ENCODE data around the gene ARFRP1.

DNA sequence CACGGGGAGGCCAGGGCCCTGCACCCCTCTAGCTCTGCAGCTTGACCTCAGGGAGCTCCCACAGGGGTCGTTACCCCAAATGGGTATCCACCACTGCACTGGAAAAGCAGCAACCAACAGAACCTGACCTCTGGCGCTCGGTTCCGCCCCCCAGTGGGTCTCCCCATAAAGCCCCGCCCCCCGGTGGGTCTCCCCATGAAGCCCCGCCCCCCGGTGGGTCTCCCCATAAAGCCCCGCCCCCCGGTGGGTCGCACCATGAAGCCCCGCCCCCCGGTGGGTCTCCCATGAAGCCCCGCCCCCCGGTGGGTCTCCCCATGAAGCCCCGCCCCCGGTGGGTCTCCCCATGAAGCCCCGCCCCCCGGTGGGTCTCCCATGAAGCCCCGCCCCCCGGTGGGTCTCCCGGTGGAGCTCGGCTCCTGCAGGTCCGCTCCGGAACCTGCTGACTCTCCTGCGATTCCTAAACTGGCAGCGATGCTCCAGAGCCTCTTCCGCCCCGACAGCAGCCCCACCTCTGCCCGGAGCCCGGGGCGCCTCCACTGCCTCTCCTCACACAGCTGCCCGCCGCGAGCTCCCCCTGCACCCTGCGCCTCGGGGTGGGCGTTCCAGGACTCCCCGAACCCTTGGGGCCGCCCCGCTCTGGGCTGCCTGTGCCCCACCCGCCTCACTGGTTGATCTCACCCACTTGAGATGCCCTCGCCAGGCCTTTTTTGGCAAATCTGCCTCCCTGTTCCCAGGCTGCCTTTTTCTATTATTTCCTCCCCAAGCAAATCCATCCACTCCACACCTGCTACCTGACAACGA is 43.9 kb upstream of the ARFRP1 start:
- TF ChIP-seq, protein P1, sequence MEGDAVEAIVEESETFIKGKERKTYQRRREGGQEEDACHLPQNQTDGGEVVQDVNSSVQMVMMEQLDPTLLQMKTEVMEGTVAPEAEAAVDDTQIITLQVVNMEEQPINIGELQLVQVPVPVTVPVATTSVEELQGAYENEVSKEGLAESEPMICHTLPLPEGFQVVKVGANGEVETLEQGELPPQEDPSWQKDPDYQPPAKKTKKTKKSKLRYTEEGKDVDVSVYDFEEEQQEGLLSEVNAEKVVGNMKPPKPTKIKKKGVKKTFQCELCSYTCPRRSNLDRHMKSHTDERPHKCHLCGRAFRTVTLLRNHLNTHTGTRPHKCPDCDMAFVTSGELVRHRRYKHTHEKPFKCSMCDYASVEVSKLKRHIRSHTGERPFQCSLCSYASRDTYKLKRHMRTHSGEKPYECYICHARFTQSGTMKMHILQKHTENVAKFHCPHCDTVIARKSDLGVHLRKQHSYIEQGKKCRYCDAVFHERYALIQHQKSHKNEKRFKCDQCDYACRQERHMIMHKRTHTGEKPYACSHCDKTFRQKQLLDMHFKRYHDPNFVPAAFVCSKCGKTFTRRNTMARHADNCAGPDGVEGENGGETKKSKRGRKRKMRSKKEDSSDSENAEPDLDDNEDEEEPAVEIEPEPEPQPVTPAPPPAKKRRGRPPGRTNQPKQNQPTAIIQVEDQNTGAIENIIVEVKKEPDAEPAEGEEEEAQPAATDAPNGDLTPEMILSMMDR (IDR thresholded peaks at IDR 0.05), result no peak
- no peak for TF ChIP-seq ZFX (IDR thresholded peaks at IDR 0.05; ENCODE audit: borderline replicate concordance)
